ENCODE data around the gene MPHOSPH9. TPM values are rescaled to one million over a fixed set of nuclear protein-coding genes. Genes with fewer than 3 reads are reported as not detected.
A peak's percentile ranks its signal among the peaks of the same experiment; 100 is the strongest.

Gene MPHOSPH9
- total RNA-seq, 1 experiment from 2014 or later: 72.3 TPM

GRCh38 chr12:123149501-123150274 lies 83.3 kb downstream of the MPHOSPH9 start:
- H3K27ac ChIP-seq (ENCODE audit: low read length): peak overlapping the region; percentile 76
- peak overlapping the region; percentile 64 to 67 for H3K4me3 ChIP-seq (ENCODE audit: low read depth in 2 of 2, low read length in 2 of 2)
- ATAC-seq (peak; percentile 5; the same call in 1 of the 2 replicates), DNase-seq (ENCODE audit: low read depth, low spot score) (no peak)
- CTCF ChIA-PET: no interaction called here
- no peaks in the 10 kb centered on the region for H3K9me3 ChIP-seq (ENCODE audit: control insufficient read depth, insufficient read depth, low read depth, low read length)
- no TSS peak for BruUV-seq (replicated peaks)
- H3K4me1 ChIP-seq (ENCODE audit: control insufficient read depth, insufficient read depth, low read length): peaks cover 32% of the 10 kb centered on the region
- intact Hi-C loops (cut with micrococcal nuclease; ENCODE audit: unreplicated experiment) (loop anchor here (5.0 to 10.0 kb wide), 2 partner anchors 107 to 165 kb away; partner anchors contain the start of gene ARL6IP4), in situ Hi-C loops (cut with HindIII; ENCODE audit: low pct_unique_long_range_greater_than_20kb, low sequenced_read_pairs) (no loop called here)
- 0 out of 2 replicates have a peak, but pooled peaks cover 3% of the 10 kb centered on the region for H3K36me3 ChIP-seq (ENCODE audit: control insufficient read depth, insufficient read depth, low read length)
- TF ChIP-seq, protein P1, sequence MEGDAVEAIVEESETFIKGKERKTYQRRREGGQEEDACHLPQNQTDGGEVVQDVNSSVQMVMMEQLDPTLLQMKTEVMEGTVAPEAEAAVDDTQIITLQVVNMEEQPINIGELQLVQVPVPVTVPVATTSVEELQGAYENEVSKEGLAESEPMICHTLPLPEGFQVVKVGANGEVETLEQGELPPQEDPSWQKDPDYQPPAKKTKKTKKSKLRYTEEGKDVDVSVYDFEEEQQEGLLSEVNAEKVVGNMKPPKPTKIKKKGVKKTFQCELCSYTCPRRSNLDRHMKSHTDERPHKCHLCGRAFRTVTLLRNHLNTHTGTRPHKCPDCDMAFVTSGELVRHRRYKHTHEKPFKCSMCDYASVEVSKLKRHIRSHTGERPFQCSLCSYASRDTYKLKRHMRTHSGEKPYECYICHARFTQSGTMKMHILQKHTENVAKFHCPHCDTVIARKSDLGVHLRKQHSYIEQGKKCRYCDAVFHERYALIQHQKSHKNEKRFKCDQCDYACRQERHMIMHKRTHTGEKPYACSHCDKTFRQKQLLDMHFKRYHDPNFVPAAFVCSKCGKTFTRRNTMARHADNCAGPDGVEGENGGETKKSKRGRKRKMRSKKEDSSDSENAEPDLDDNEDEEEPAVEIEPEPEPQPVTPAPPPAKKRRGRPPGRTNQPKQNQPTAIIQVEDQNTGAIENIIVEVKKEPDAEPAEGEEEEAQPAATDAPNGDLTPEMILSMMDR (IDR thresholded peaks at IDR 0.05): no peak
- peak; percentile 79 for TF ChIP-seq TCF7L2 (IDR thresholded peaks at IDR 0.05; ENCODE audit: low read depth, low read length)
- no peak for TF ChIP-seq SIN3A (IDR thresholded peaks at IDR 0.05; ENCODE audit: borderline replicate concordance, insufficient read depth, low read depth, low read length)
- TF ChIP-seq POLR2AphosphoS5 (IDR thresholded peaks at IDR 0.05; ENCODE audit: low read depth, low read length): no peak
- TF ChIP-seq, protein P2, sequence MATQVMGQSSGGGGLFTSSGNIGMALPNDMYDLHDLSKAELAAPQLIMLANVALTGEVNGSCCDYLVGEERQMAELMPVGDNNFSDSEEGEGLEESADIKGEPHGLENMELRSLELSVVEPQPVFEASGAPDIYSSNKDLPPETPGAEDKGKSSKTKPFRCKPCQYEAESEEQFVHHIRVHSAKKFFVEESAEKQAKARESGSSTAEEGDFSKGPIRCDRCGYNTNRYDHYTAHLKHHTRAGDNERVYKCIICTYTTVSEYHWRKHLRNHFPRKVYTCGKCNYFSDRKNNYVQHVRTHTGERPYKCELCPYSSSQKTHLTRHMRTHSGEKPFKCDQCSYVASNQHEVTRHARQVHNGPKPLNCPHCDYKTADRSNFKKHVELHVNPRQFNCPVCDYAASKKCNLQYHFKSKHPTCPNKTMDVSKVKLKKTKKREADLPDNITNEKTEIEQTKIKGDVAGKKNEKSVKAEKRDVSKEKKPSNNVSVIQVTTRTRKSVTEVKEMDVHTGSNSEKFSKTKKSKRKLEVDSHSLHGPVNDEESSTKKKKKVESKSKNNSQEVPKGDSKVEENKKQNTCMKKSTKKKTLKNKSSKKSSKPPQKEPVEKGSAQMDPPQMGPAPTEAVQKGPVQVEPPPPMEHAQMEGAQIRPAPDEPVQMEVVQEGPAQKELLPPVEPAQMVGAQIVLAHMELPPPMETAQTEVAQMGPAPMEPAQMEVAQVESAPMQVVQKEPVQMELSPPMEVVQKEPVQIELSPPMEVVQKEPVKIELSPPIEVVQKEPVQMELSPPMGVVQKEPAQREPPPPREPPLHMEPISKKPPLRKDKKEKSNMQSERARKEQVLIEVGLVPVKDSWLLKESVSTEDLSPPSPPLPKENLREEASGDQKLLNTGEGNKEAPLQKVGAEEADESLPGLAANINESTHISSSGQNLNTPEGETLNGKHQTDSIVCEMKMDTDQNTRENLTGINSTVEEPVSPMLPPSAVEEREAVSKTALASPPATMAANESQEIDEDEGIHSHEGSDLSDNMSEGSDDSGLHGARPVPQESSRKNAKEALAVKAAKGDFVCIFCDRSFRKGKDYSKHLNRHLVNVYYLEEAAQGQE (IDR thresholded peaks at IDR 0.05; ENCODE audit: insufficient read depth in 1 of 2, low read depth in 2 of 2, low read length in 1 of 2): no peak
- POLR2A ChIA-PET: interaction anchor here (0.6 kb wide), 1 partner anchor 9 kb away, joined by 3 read pairs; no protein-coding TSS in a partner anchor
- H3K27me3 ChIP-seq (ENCODE audit: control insufficient read depth, insufficient read depth, low read length): no peaks in the 10 kb centered on the region

DNA sequence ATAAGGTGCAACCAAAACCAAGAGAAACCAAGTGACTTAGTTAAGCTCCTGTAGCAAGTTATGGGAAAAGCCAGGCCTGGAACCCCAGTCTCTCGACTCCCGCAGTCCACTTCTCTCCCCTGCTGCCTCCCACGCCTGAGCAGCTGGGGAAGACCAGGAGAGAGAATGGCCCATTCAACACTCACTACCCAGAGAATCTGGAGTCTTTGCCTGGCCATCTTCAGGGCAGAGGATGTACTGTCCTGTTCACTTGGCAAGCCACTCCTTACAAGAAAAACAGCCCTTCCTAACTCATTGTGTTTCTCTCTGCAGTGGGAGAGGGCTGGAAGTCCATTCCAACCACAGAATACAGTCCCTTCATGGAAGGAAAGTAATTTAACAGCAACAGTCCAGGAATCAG lies 83.9 kb downstream of the MPHOSPH9 start:
- H3K9me3 ChIP-seq (ENCODE audit: control insufficient read depth, insufficient read depth, low read depth, low read length): no peaks in the 10 kb centered on the region
- DNase-seq (ENCODE audit: low read depth, low spot score) (no peak), ATAC-seq (no peak)
- CTCF ChIA-PET: interaction anchor here (0.6 to 0.8 kb wide), 2 partner anchors 116 to 246 kb away, joined by 4 read pairs; no protein-coding TSS in a partner anchor
- peak overlapping the region in 1 of 2 experiments; percentile 64; a peak in 2 of 4 replicates for H3K4me3 ChIP-seq (ENCODE audit: low read depth in 2 of 2, low read length in 2 of 2)
- in situ Hi-C loops (cut with HindIII; ENCODE audit: low pct_unique_long_range_greater_than_20kb, low sequenced_read_pairs) (no loop called here), intact Hi-C loops (cut with micrococcal nuclease; ENCODE audit: unreplicated experiment) (loop anchor here (10.0 kb wide), 1 partner anchor 164 kb away; the partner anchor contains the start of gene ARL6IP4)
- BruUV-seq (replicated peaks): no TSS peak
- H3K36me3 ChIP-seq (ENCODE audit: control insufficient read depth, insufficient read depth, low read length): no peaks in the 10 kb centered on the region
- H3K4me1 ChIP-seq (ENCODE audit: control insufficient read depth, insufficient read depth, low read length): peaks cover 32% of the 10 kb centered on the region
- TF ChIP-seq, protein P1 (IDR thresholded peaks at IDR 0.05): no peak
- peak overlapping the region; percentile 76 for H3K27ac ChIP-seq (ENCODE audit: low read length)
- H3K27me3 ChIP-seq (ENCODE audit: control insufficient read depth, insufficient read depth, low read length): no peaks in the 10 kb centered on the region
- POLR2A ChIA-PET: interaction anchor here (0.6 kb wide), 2 partner anchors 9 to 311 kb away, joined by 3 read pairs; no protein-coding TSS in a partner anchor
